Heart left ventricle (tissue), 13 donors: ENCODE results near the gene DPP8.

Source experiments
- CTCF ChIP-seq, 12 donors: fragments of 200-600 bp; sonication (generic) in 4 of 12; IDR thresholded peaks; one replicate each; pipeline versions ENCODE4 v1.5.0 to v1.8.0; 2018 to 2022; ENCODE audit warnings: antibody characterized with exemption in 12 of 12, mild to moderate bottlenecking in 5 of 12
- POLR2A ChIP-seq, 2 donors: fragments of 450-650 bp; IDR thresholded peaks; one replicate each; pipeline ENCODE4 v1.6.1; 2017; ENCODE audit warnings: antibody characterized with exemption in 2 of 2, mild to moderate bottlenecking in 2 of 2, moderate library complexity in 2 of 2
- donor health status: ischemic (EF 13 %, LVEDD 7.1; RV severe dilation, severe dysfunction).
- donor health status: DM: no; HTN: yes; CAD: no.
- donor health status: DM: no; HTN: no; CAD: no.
- donor health status: ischemic (EF 25% LVEDD 6.9; RV normal size, moderate dysfunction).
- donor health status: ischemic (EF 25% LVEDD 5.7; RV mildly dilated, moderate dysfunction).
- donor health status: ischemic (EF 35%, LVEDD 5.7; RV mildly dilated, moderate dysfunction).
- donor health status: nonischemic (EF 11% LVEDD 7.7; RV severe dilation, severe dysfunction).
- donor health status: DM: yes; HTN: yes; CAD: no.
- donor health status: PGD.
- donor health status: ischemic (EF 29% LVEDD 5.4; RV normal size, mild dysfunction).
- donor health status: nonischemic (EF 23%, LVEDD 6.1; RV moderate dilation, normal function).

DNA sequence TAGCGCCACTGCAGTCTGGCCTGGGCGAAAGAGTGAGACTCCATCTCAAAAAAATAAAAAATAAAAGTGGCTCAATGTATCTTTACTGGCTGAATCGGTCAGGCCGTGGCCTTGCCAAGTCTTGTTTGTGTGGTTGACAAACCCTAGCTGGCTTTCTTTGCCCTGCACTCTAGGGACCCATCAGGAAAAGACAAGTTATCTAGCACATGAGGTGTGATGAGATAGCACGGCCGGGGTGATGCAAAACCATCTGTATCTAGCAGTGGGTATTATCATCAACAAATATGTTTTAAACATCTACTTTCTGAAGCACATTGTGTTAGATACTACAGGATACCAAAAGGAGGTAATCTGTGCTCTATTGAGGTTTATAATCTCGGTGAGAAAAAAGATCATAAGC is 3.9 kb upstream of the DPP8 start:
- TF ChIP-seq POLR2A (IDR thresholded peaks at IDR 0.05) (no peak), CTCF (IDR thresholded peaks at IDR 0.05) (no peak)
